SK-N-SH treated with all-trans-retinoic acid at 6 μM for 48 hours (cell line): ENCODE measurements around the gene CAPN11.

Experiments
- ATAC-seq: fragments of 200-7000 bp; cut with Tn5 transposase; 3 replicates; pipeline ENCODE4 v1.9.1; 2020; ENCODE audit warnings: mild to moderate bottlenecking, moderate library complexity
- ARNTL ChIP-seq: fragments of 450-650 bp; formaldehyde crosslinking; IDR thresholded peaks from 2 replicates; pipeline ENCODE4 v1.5.0; 2020; ENCODE audit warnings: low read depth, mild to moderate bottlenecking, moderate library complexity, borderline replicate concordance
- BACH2 ChIP-seq: fragments of 250-450 bp; sonication (Bioruptor Pico); IDR thresholded peaks from 2 replicates; pipeline ENCODE4 v1.9.0; 2021; ENCODE audit warnings: mild to moderate bottlenecking, borderline replicate concordance
- CSDC2 ChIP-seq: fragments of 250-450 bp; sonication (Bioruptor Pico); IDR thresholded peaks from 2 replicates; pipeline ENCODE4 v1.5.0; 2020; ENCODE audit warnings: mild to moderate bottlenecking, moderate library complexity
- CSRNP3 ChIP-seq: fragments of 250-450 bp; sonication (Bioruptor Pico); IDR thresholded peaks from 2 replicates; pipeline ENCODE4 v1.5.1; 2021; ENCODE audit warnings: mild to moderate bottlenecking, moderate library complexity
- ESRRG ChIP-seq: fragments of 250-450 bp; sonication (Bioruptor Pico); IDR thresholded peaks from 2 replicates; pipeline ENCODE4 v1.6.1; 2021; ENCODE audit warnings: mild to moderate bottlenecking
- GLIS3 ChIP-seq: fragments of 250-450 bp; sonication (Bioruptor Pico); IDR thresholded peaks from 2 replicates; pipeline ENCODE4 v1.5.0; 2020; ENCODE audit warnings: mild to moderate bottlenecking, moderate library complexity
- ISL1 ChIP-seq: fragments of 250-450 bp; sonication (Bioruptor Pico); IDR thresholded peaks from 2 replicates; pipeline ENCODE4 v2.1.2; 2022; ENCODE audit warnings: mild to moderate bottlenecking, moderate library complexity
- OSR1 ChIP-seq: fragments of 250-450 bp; sonication (Bioruptor Pico); IDR thresholded peaks from 2 replicates; pipeline ENCODE4 v1.8.0; 2022; ENCODE audit warnings: moderate library complexity, mild to moderate bottlenecking, inconsistent platforms
- PPARA ChIP-seq: fragments of 250-450 bp; sonication (Bioruptor Pico); IDR thresholded peaks from 2 replicates; pipeline ENCODE4 v1.5.0; 2020; ENCODE audit warnings: mild to moderate bottlenecking, borderline replicate concordance
- RARB ChIP-seq: fragments of 250-450 bp; sonication (Bioruptor Pico); IDR thresholded peaks from 2 replicates; pipeline ENCODE4 v1.8.0; 2021; ENCODE audit warnings: mild to moderate bottlenecking, moderate library complexity
- TCF4 ChIP-seq: fragments of 250-450 bp; sonication (Bioruptor Pico); IDR thresholded peaks from 2 replicates; pipeline ENCODE4 v1.8.0; 2021; ENCODE audit warnings: mild to moderate bottlenecking, moderate library complexity, borderline replicate concordance
- TOX ChIP-seq: fragments of 250-450 bp; sonication (Bioruptor Pico); IDR thresholded peaks from 2 replicates; pipeline ENCODE4 v1.8.0; 2021; ENCODE audit warnings: mild to moderate bottlenecking, moderate library complexity, borderline replicate concordance
- ZC3H10 ChIP-seq: fragments of 250-450 bp; sonication (Bioruptor Pico); IDR thresholded peaks from 2 replicates; pipeline ENCODE4 v1.5.1; 2021; ENCODE audit warnings: mild to moderate bottlenecking, moderate library complexity
- ZFP3 ChIP-seq: fragments of 250-450 bp; sonication (Bioruptor Pico); IDR thresholded peaks from 2 replicates; pipeline ENCODE4 v1.5.0; 2020; ENCODE audit warnings: mild to moderate bottlenecking, moderate library complexity
- ZNF565 ChIP-seq: fragments of 450-650 bp; formaldehyde crosslinking; conservative IDR thresholded peaks from 2 replicates; pipeline ENCODE4 v1.5.0; 2020; ENCODE audit warnings: low read depth, mild to moderate bottlenecking, moderate library complexity
- ZNF70 ChIP-seq: fragments of 450-650 bp; formaldehyde crosslinking; IDR thresholded peaks from 2 replicates; pipeline ENCODE4 v1.5.0; 2020; ENCODE audit warnings: mild to moderate bottlenecking, moderate library complexity
- ZNF8 ChIP-seq: fragments of 450-650 bp; formaldehyde crosslinking; IDR thresholded peaks from 2 replicates; pipeline ENCODE4 v1.5.0; 2020; ENCODE audit warnings: mild to moderate bottlenecking, moderate library complexity
- TF ChIP-seq, protein P1 (sequence below): fragments of 250-450 bp; sonication (Bioruptor Pico); IDR thresholded peaks from 2 replicates; pipeline ENCODE4 v1.5.1; 2020; ENCODE audit warnings: low read depth, mild to moderate bottlenecking, moderate library complexity
- TF ChIP-seq, protein P2 (sequence below): fragments of 250-450 bp; sonication (Bioruptor Pico); IDR thresholded peaks from 2 replicates; pipeline ENCODE4 v1.8.0; 2020; ENCODE audit warnings: mild to moderate bottlenecking, moderate library complexity, borderline replicate concordance
- TF ChIP-seq, protein P3 (sequence below): fragments of 250-450 bp; sonication (Bioruptor Pico); IDR thresholded peaks from 2 replicates; pipeline ENCODE4 v1.5.0; 2020; ENCODE audit warnings: mild to moderate bottlenecking, moderate library complexity
- TF ChIP-seq, protein P4 (sequence below): fragments of 250-450 bp; sonication (Bioruptor Pico); IDR thresholded peaks from 2 replicates; pipeline ENCODE4 v1.8.0; 2021; ENCODE audit warnings: low read depth, mild to moderate bottlenecking, moderate library complexity, borderline replicate concordance

The CAPN11 gene

DNA sequence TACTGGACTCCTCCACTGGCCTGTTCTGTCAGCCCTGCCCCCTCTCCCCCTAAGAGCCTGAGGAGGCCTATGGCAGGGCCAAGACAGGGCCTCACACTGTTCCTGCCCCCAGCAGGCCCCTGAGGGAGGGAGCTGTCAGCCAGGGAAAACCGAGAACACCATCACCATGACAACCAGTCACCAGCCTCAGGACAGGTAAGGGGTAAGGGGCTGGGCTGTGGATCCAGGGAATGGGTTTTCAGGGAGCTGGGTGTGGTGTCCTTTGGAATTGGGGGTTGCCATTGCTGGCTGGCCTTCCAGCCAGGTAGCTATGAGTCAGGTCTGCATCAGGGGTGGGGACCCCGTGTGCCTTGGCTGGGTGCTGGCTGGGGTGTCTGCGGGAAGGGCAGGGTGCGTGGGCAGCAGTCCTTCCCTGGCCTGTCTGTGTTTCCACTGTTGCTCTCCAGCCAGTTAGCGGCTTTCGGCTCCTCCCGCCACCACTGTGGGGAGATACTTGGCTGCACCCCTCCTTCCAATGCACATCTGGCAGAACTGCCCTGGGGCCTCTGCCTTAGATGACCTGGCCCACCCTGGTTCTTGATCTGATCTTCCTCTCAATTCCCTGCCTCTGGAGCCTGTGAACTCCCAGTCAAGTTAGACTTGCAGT is 68.7 kb downstream of the CAPN11 start:
- no peak for ATAC-seq
- TF ChIP-seq ZNF8 (CRISPR knock-in tag) (no peak), ARNTL (CRISPR knock-in tag) (no peak), TOX (CRISPR knock-in tag) (no peak), ZNF70 (CRISPR knock-in tag) (no peak), PPARA (CRISPR knock-in tag) (no peak), ZFP3 (CRISPR knock-in tag) (no peak), CSDC2 (no peak), ESRRG (CRISPR knock-in tag) (no peak), GLIS3 (CRISPR knock-in tag) (no peak), OSR1 (CRISPR knock-in tag) (no peak)
- TF ChIP-seq, protein P1, sequence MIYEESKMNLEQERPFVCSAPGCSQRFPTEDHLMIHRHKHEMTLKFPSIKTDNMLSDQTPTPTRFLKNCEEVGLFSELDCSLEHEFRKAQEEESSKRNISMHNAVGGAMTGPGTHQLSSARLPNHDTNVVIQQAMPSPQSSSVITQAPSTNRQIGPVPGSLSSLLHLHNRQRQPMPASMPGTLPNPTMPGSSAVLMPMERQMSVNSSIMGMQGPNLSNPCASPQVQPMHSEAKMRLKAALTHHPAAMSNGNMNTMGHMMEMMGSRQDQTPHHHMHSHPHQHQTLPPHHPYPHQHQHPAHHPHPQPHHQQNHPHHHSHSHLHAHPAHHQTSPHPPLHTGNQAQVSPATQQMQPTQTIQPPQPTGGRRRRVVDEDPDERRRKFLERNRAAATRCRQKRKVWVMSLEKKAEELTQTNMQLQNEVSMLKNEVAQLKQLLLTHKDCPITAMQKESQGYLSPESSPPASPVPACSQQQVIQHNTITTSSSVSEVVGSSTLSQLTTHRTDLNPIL (CRISPR knock-in tag), result no peak
- TF ChIP-seq, protein P2, sequence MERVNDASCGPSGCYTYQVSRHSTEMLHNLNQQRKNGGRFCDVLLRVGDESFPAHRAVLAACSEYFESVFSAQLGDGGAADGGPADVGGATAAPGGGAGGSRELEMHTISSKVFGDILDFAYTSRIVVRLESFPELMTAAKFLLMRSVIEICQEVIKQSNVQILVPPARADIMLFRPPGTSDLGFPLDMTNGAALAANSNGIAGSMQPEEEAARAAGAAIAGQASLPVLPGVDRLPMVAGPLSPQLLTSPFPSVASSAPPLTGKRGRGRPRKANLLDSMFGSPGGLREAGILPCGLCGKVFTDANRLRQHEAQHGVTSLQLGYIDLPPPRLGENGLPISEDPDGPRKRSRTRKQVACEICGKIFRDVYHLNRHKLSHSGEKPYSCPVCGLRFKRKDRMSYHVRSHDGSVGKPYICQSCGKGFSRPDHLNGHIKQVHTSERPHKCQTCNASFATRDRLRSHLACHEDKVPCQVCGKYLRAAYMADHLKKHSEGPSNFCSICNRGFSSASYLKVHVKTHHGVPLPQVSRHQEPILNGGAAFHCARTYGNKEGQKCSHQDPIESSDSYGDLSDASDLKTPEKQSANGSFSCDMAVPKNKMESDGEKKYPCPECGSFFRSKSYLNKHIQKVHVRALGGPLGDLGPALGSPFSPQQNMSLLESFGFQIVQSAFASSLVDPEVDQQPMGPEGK (CRISPR knock-in tag), result no peak

- TF ChIP-seq, protein P3, sequence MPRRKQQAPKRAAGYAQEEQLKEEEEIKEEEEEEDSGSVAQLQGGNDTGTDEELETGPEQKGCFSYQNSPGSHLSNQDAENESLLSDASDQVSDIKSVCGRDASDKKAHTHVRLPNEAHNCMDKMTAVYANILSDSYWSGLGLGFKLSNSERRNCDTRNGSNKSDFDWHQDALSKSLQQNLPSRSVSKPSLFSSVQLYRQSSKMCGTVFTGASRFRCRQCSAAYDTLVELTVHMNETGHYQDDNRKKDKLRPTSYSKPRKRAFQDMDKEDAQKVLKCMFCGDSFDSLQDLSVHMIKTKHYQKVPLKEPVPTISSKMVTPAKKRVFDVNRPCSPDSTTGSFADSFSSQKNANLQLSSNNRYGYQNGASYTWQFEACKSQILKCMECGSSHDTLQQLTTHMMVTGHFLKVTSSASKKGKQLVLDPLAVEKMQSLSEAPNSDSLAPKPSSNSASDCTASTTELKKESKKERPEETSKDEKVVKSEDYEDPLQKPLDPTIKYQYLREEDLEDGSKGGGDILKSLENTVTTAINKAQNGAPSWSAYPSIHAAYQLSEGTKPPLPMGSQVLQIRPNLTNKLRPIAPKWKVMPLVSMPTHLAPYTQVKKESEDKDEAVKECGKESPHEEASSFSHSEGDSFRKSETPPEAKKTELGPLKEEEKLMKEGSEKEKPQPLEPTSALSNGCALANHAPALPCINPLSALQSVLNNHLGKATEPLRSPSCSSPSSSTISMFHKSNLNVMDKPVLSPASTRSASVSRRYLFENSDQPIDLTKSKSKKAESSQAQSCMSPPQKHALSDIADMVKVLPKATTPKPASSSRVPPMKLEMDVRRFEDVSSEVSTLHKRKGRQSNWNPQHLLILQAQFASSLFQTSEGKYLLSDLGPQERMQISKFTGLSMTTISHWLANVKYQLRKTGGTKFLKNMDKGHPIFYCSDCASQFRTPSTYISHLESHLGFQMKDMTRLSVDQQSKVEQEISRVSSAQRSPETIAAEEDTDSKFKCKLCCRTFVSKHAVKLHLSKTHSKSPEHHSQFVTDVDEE (CRISPR knock-in tag), result no peak
- TF ChIP-seq TOX (CRISPR knock-in tag) (no peak), ZC3H10 (CRISPR knock-in tag) (no peak), RARB (CRISPR knock-in tag) (no peak)
- TF ChIP-seq, all 23 proteins: peak for 0
- ATAC-seq, result no peak
Measured at GRCh38 chr6:44228031-44228430, 69.4 kb downstream of the CAPN11 start.

- ATAC-seq, result no peak
Measured at GRCh38 chr6:44228433-44228832, 69.8 kb downstream of the CAPN11 start.

More at GRCh38 chr6:44228433-44228832, 69.8 kb downstream of the CAPN11 start:
- TF ChIP-seq ZNF565 (CRISPR knock-in tag) (no peak), ZC3H10 (CRISPR knock-in tag) (no peak), GLIS3 (CRISPR knock-in tag) (no peak), TCF4 (CRISPR knock-in tag) (no peak), ESRRG (CRISPR knock-in tag) (no peak), CSRNP3 (no peak), BACH2 (CRISPR knock-in tag) (no peak), ZNF70 (CRISPR knock-in tag) (no peak), ARNTL (CRISPR knock-in tag) (no peak), ISL1 (CRISPR knock-in tag) (no peak)
- TF ChIP-seq, protein P4, sequence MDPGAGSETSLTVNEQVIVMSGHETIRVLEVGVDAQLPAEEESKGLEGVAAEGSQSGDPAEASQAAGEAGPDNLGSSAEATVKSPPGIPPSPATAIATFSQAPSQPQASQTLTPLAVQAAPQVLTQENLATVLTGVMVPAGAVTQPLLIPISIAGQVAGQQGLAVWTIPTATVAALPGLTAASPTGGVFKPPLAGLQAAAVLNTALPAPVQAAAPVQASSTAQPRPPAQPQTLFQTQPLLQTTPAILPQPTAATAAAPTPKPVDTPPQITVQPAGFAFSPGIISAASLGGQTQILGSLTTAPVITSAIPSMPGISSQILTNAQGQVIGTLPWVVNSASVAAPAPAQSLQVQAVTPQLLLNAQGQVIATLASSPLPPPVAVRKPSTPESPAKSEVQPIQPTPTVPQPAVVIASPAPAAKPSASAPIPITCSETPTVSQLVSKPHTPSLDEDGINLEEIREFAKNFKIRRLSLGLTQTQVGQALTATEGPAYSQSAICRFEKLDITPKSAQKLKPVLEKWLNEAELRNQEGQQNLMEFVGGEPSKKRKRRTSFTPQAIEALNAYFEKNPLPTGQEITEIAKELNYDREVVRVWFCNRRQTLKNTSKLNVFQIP (CRISPR knock-in tag), result no peak
- TF ChIP-seq, protein P1 (CRISPR knock-in tag), result no peak
- TF ChIP-seq, protein P3 (CRISPR knock-in tag), result no peak
